Bronchial epithelial cell (primary cell): ENCODE measurements around the gene NTN4. TPM values are rescaled to one million over a fixed set of nuclear protein-coding genes. Genes with fewer than 3 reads are reported as not detected.

Experiments
- DNase-seq: peaks from one replicate; pipeline ENCODE4 v3.0.0-alpha.2; 2010; ENCODE audit warnings: low read depth
- FAIRE-seq: peaks from 2 replicates; lab custom pipeline; 2011; peaks lifted over from hg19 to GRCh38; lab: Jason Lieb, UNC
- H3K27me3 ChIP-seq: 2 replicates; pipeline ENCODE4 v1.5.1; 2011; ENCODE audit warnings: low read length; ENCODE audit not compliant: control insufficient read depth, insufficient read depth
- H3K36me3 ChIP-seq: 2 replicates; pipeline ENCODE4 v1.5.1; 2011; ENCODE audit warnings: low read length; ENCODE audit not compliant: control insufficient read depth, insufficient read depth
- H3K4me3 ChIP-seq: 2 replicates; pipeline ENCODE4 v1.5.1; 2011; ENCODE audit warnings: mild to moderate bottlenecking, low read depth, low read length, control low read depth
- total RNA-seq: library from RNA; depleted of rRNA; stranded (reverse); fragments of >200 nt; gene quantifications from 2 replicates; pipeline ENCODE4 v1.2.1, GENCODE V29; 2014
- TF ChIP-seq, protein P1 (sequence below): IDR thresholded peaks from 2 replicates; pipeline ENCODE4 v1.5.1; 2011; ENCODE audit warnings: mild to moderate bottlenecking, moderate library complexity, low read length, control low read depth, inconsistent platforms; ENCODE audit not compliant: insufficient read depth, severe bottlenecking

Gene NTN4
- total RNA-seq, 1 donor from 2014 or later, result 50.3 TPM

DNA sequence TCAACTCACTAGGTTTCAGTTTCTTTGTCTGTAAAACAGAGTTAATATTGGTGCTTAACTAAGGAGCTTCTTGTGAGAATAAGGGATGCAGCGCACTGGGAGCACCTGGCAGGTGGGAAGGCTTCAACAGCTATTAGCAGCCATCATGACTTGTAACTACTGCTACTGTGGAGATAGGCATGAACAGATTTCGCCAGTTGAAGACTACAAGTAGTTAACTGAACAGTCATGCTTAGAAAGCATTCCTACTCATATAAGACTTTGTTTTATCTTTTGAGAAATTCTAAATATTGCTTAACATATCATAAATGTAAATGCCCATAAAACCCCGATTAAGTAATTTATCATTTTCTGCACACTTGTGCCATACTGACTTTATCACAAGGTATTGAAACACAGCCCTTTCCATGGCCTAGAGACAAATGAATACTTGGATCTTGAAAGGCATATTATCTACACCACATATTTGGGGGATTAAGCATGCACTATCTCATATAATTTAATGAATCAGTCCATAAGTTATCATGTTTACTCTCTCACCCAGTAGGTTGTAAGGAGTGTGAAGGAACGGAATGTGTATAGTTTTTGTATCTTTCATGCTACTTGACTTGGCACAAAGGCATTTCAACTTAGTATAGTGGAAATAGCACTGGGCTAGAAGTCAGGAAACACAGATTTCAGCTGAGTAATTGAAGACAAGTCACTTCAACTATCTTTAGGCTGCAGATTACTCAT is 16.1 kb downstream of the NTN4 start:
- TF ChIP-seq, protein P1, sequence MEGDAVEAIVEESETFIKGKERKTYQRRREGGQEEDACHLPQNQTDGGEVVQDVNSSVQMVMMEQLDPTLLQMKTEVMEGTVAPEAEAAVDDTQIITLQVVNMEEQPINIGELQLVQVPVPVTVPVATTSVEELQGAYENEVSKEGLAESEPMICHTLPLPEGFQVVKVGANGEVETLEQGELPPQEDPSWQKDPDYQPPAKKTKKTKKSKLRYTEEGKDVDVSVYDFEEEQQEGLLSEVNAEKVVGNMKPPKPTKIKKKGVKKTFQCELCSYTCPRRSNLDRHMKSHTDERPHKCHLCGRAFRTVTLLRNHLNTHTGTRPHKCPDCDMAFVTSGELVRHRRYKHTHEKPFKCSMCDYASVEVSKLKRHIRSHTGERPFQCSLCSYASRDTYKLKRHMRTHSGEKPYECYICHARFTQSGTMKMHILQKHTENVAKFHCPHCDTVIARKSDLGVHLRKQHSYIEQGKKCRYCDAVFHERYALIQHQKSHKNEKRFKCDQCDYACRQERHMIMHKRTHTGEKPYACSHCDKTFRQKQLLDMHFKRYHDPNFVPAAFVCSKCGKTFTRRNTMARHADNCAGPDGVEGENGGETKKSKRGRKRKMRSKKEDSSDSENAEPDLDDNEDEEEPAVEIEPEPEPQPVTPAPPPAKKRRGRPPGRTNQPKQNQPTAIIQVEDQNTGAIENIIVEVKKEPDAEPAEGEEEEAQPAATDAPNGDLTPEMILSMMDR, result no peak
- Histone ChIP-seq H3K4me3 (no peak overlapping the region), H3K27me3 (no peaks in the 10 kb centered on the region), H3K36me3 (no peaks in the 10 kb centered on the region)
- FAIRE-seq (no peak), DNase-seq (peak; percentile 78)

DNA sequence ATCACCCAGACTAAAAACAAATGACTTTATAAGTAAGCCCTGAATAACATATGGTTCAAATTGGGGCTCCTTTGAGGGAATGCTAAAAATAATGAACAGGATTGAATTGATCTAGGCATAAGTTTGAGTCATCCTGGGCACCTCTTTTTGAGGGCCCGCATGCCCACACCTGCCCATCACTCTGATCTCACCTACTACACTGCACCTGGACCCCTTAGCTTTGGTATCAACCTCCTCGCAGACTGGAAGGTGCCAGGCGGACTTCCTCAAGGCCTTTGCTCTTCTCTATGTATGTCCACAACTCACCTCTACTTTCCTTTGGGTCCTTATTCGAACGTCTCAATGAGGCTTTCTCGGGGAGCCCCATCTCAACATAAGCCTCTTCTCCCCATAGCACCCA is 17.2 kb downstream of the NTN4 start:
- Histone ChIP-seq H3K4me3 (no peak overlapping the region), H3K27me3 (no peaks in the 10 kb centered on the region), H3K36me3 (no peaks in the 10 kb centered on the region)
- FAIRE-seq (no peak), DNase-seq (no peak)
- TF ChIP-seq, protein P1, result no peak

DNA sequence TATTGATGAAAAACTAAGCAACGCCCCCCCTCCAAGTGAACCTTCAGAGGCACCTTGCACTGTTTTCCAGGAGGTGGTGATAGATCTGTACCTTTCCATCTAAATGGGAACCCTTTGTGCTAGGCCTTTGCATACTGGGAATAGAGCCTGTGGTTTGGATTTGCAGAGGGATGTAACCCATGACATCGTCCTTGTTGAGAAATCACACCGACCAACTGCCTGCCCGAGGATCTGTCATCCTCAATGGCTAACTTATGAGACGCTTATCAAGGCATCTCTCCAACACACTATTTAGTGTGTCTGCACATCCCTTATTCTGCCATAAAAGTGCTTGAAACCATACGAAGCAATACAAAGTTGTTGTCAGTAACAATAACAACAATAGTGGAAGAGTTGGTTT is 22.9 kb downstream of the NTN4 start:
- FAIRE-seq (no peak), DNase-seq (no peak)
- Histone ChIP-seq H3K4me3 (no peak overlapping the region), H3K27me3 (no peaks in the 10 kb centered on the region), H3K36me3 (no peaks in the 10 kb centered on the region)
- TF ChIP-seq, protein P1, result no peak

DNA sequence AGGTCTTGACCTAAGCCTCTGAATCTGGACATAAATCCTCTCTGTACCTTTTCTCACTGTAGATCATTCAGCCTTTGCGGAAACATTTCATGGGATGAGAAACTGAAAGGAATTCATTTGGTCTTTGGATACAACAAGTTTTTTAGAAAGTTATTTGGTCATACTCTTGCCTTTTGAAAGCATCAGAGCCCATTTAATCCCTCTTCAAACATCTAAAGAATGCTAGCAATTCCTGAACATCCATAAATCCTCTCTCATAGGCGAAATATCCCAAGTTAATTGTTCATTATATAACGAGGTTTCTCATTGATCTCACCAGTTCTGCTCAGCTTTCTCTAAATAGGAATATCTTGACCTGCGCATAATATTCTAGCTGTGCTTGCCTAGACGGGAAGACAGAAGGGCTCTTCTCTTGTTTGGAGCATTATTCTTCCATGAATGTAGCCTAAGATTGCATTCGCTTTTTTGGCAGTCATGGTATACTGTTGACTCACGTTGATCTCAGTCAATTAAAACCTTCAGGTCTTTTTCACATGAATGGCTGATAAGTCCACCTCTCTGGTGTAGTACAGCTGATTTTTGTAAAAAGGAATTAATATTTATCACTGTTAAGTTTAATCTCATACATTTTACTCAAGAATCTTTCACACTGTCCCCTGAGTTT is 24.1 kb downstream of the NTN4 start:
- peak; percentile 40 for DNase-seq
- FAIRE-seq, result no peak
- no peaks in the 10 kb centered on the region for H3K27me3 ChIP-seq
- H3K36me3 ChIP-seq, result no peaks in the 10 kb centered on the region
- TF ChIP-seq, protein P1, result no peak
- H3K4me3 ChIP-seq, result no peak overlapping the region

DNA sequence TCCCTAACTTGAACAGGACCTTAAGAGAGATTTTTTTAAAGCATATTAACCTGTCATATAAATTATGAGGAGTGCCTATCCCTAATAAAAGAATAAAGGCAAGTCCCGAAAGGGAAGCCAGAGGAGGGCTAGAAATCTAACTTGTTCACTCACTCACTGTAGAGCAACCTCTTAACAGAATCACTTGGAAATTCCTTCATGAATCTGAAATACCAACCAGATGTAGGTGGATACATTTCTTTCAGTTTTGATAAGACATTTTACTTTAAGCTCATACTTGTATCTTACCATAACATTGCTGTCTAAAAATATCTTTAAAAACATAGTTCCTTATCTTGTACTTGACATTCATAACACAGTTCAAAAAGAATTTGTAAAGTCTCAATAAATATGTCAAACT is 25.7 kb downstream of the NTN4 start:
- Histone ChIP-seq H3K27me3 (no peaks in the 10 kb centered on the region), H3K4me3 (no peak overlapping the region), H3K36me3 (no peaks in the 10 kb centered on the region)
- DNase-seq (no peak), FAIRE-seq (no peak)
- TF ChIP-seq, protein P1, result no peak
